Measurements from ENCODE around the gene PSG2.
"Not testable (repeated sequence)": the region's sequence is repeated elsewhere in the genome, so short reads cannot be mapped to it uniquely, and the experiment has no call there.

Gene PSG2

GRCh38 chr19:43028866-43029265 is 53.6 kb downstream of the PSG2 start:
- Mint-ChIP-seq H3K4me1 (no peaks in the 10 kb centered on the region), H3K9me3 (peaks cover 4% of the 10 kb centered on the region), H3K4me3 (no peak overlapping the region), H3K27ac (no peak overlapping the region), H3K36me3 (no peaks in the 10 kb centered on the region), H3K27me3 (peaks cover 30% of the 10 kb centered on the region)
- ATAC-seq = no peak

DNA sequence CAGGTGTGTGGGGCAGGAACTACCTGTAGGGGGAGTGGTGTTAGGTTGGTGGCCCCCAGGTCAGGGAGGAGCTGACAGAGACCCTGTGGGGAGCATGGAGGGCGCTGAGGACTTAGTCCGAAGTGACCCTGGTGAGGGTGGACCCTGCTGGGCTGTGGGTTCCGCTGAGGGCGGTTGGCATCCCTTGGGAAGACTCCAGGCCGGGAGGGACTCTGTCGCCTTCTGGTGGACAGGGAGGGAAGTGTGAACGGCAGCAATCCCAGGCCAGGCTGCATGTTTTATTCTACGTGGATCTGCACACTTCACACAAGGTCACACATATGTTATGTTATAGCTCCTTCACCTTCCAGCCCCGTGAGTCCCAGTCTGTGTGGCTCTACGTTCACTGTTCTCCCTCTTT is 54.5 kb downstream of the PSG2 start:
- ATAC-seq, H3K9me3 Mint-ChIP-seq, H3K27ac Mint-ChIP-seq, H3K4me3 Mint-ChIP-seq, H3K36me3 Mint-ChIP-seq, H3K4me1 Mint-ChIP-seq: not testable (repeated sequence)
- H3K27me3 Mint-ChIP-seq = peaks cover 30% of the 10 kb centered on the region

- H3K9me3 Mint-ChIP-seq, H3K4me1 Mint-ChIP-seq, ATAC-seq, H3K36me3 Mint-ChIP-seq, H3K27ac Mint-ChIP-seq, H3K4me3 Mint-ChIP-seq: not testable (repeated sequence)
- H3K27me3 Mint-ChIP-seq = peaks cover 30% of the 10 kb centered on the region
Observed at GRCh38 chr19:43027061-43027460, 55.4 kb downstream of the PSG2 start.

DNA sequence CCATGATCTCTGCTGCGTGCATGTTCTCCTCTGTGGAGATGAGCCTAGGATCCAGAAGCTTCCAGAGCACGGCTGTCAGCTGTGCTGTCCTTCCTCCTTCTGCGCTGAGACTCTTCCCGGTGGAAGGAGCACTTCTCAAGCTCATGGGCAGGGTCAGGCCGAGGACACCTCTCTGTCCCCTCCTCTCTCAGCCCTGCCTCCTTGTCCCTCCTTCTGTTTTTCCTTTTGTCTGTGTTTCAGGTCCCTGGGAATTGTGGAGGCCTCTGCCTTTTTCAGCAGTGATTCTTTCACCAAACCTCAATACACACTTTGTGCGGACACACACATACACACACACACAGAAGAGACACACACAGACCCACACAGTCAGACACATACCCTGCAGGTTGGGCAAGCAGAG is 56.1 kb downstream of the PSG2 start, which contains the start of gene PSG11:
Gene PSG11 (minus strand): TSS at position 101 of the 400 bp plus-strand sequence. CDS start 97 bp downstream, at position 4.
- not testable (repeated sequence) for H3K4me3 Mint-ChIP-seq, H3K4me1 Mint-ChIP-seq, H3K36me3 Mint-ChIP-seq, H3K9me3 Mint-ChIP-seq, H3K27ac Mint-ChIP-seq, ATAC-seq
- peaks cover 29% of the 10 kb centered on the region for H3K27me3 Mint-ChIP-seq

DNA sequence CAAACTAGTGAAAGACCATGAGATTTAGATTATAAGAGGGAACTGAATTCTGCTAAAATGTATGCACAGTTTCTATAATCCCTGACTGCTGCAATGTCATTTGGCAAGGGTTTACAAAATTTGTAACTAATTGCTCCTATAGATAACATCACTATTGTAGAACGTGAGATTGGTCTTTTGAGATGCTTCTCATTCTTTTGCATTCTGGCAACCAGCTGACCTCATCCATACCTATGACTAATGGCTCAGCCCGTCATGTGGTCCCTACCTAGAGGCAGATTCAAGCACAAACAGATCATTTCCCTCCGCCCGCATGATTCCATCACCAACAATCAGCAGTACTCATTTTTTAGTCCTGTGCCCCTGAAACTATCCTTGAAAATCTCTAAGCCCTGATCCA is 60.4 kb downstream of the PSG2 start:
- not testable (repeated sequence) for H3K4me3 Mint-ChIP-seq, H3K9me3 Mint-ChIP-seq, ATAC-seq

GRCh38 chr19:43021629-43022028 is 60.9 kb downstream of the PSG2 start:
- not testable (repeated sequence) for H3K9me3 Mint-ChIP-seq, H3K36me3 Mint-ChIP-seq, ATAC-seq, H3K27ac Mint-ChIP-seq, H3K27me3 Mint-ChIP-seq, H3K4me1 Mint-ChIP-seq, H3K4me3 Mint-ChIP-seq

More for the DNA sequence above, 60.4 kb downstream of the PSG2 start:
- not testable (repeated sequence) for H3K27me3 Mint-ChIP-seq, H3K4me1 Mint-ChIP-seq, H3K27ac Mint-ChIP-seq, H3K36me3 Mint-ChIP-seq

GRCh38 chr19:43019588-43019987 is 62.9 kb downstream of the PSG2 start:
- H3K27me3 Mint-ChIP-seq, H3K36me3 Mint-ChIP-seq, H3K4me3 Mint-ChIP-seq, ATAC-seq, H3K4me1 Mint-ChIP-seq, H3K9me3 Mint-ChIP-seq, H3K27ac Mint-ChIP-seq: not testable (repeated sequence)
